Measurements from ENCODE around the gene PKDCC. TPM values are rescaled to one million over a fixed set of nuclear protein-coding genes. Genes with fewer than 3 reads are reported as not detected.

Gene PKDCC
- total RNA-seq, 1 donor from 2014 or later = 2.4 TPM

DNA sequence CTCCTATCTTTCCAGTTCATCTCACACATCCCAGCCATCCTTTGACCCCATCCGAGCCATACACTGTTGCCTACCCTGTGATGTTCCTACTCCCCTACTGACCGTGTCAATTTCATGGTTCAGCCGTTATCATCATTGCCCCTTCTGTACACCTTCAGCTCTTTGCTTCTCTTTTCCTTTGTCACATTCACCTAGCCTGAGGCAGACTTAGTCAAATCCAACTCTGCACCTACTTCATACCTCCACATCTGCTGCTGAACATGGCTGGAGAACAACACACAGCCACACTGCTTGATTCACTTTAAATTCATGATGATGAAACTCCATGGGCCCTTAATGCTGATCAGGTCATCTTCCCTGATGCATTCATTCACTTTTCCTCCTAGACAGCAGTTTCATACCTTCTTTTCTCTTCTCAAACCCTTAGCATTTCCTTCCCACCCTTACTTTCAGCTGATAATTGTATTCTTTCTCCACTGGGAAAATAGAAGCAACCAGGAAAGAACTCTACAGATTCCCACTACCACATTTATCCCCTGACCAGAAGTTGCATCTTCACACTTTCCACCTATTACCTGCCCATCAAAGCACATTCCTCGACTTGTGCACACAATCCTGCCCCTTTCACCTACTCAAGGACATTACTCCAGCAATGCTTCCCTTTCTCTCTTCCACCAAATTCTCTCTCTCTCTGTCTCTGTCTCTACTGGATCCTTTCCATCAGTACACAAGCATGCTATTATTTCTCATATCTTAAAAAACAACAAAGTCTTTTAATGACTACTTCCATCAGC, 59.6 kb downstream of the PKDCC start:
- DNase-seq (ENCODE audit: low read depth) = no peak

Other genes starting within 250 kb of the PKDCC start
- gene EML4, start 121.3 kb downstream of the PKDCC start, total RNA-seq = 36.5 and 45.6 TPM in 2 replicates

Measured in renal cortical epithelial cell (primary cell).